Stimulated activated CD8-positive, alpha-beta memory T cell treated with anti-CD3 and anti-CD28 coated beads, Interleukin-4, amount 100 ng/mL, for 24 hours (primary cell): ENCODE data around the gene HAUS1.

Experiments used
- DNase-seq: peaks from one replicate; pipeline ENCODE4 v3.0.0-alpha.2; 2020; ENCODE audit warnings: low read depth

The HAUS1 gene, protein sequence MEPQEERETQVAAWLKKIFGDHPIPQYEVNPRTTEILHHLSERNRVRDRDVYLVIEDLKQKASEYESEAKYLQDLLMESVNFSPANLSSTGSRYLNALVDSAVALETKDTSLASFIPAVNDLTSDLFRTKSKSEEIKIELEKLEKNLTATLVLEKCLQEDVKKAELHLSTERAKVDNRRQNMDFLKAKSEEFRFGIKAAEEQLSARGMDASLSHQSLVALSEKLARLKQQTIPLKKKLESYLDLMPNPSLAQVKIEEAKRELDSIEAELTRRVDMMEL

DNA sequence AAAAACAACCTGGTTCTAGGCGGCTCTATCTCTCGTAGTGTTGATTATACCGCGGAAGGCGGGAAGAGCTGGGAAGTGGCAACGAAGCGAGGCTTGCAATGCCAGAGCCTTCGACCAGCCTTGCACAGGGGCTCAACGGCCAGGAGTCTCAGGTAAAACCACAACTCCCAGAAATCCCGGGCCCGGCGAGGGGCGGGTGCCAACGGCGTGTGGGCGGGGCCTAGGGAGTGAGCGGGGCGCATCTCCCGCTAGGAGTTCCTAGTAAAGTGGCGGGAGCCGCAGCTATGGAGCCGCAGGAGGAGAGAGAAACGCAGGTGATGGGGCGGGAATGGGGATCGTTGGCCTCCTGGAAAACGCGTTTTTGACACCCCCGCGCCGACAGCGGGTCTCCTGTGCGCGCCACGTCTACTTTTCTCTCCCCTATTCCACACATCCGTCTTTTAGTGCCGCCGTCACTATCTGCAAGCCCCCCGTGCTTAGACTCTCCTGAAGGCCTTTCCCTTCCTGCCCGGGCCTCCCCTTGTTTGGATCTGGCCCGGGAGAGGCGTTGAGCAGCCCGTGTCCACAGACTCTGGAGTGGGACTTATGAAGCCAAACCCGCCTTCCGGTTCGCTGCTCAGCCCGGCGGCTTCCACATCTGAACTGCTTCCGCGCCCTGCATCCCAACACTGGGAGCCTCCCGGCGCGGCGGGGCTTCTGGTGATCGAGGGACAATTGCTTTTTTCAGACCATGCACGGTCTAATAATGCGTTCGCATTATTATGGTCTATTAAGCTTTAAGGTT lies at the start of gene HAUS1:
TSS of gene HAUS1 (plus strand) at position 258 of the 784 bp plus-strand sequence. CDS start at position 285, 27 bp downstream.
- DNase-seq, result peak; percentile 78

- DNase-seq, result no peak
These were observed 49.0 kb upstream of the HAUS1 start for GRCh38 chr18:46054956-46055837.

DNA sequence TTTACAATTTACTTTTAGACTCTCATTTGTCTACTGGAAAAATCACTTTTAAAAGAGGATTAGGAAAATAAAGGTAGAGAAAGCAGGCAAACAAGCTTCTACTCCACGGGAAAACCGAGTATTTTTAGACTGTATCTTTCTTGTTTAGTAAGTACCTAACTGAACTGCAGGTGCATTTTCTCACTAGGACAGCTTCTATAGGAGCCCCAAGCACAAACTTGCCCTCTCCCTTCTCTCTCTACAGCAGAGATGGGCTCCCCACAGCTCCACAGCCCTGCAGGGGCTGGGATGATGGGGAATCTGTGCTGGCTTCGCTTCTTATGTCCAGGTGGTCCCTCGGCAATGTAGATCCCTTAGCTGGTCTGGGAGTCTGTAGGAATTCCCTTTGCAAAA lies 48.4 kb upstream of the HAUS1 start:
- DNase-seq, result no peak

GRCh38 chr18:46060359-46060841 lies 43.8 kb upstream of the HAUS1 start:
- DNase-seq, result no peak

GRCh38 chr18:46061387-46061786 lies 42.8 kb upstream of the HAUS1 start:
- DNase-seq, result no peak

GRCh38 chr18:46061796-46062195 lies 42.4 kb upstream of the HAUS1 start:
- DNase-seq, result no peak

GRCh38 chr18:46062781-46063180 lies 41.4 kb upstream of the HAUS1 start:
- DNase-seq, result no peak

DNA sequence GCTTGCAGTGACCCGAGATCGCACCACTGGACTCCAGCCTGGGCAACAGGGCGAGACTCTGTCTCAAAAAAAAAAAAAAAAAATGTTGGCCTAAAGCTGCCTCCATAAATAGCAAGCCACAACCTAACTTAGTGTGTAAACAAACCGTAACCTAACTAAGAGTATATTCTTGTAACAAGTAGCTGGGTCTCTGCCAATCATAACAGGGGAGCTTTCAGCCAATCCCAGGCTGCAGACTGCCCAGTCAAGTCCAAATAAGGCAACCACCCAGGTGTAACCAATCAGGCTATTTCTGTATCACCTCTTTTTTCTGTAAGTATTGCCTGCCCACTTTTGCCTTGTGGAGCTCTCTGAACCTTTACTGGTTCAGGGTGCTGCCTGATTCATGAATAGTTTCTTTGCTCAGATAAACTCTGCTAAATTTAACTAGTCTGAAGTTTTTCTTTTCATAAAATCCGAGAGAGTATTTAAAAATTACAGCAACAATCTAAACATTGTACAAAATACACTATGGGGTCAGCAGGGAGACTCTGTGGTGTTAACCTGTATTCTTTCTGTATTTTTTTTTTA lies 36.7 kb upstream of the HAUS1 start:
- no peak for DNase-seq

- no peak for DNase-seq
These were observed 35.4 kb upstream of the HAUS1 start for GRCh38 chr18:46068763-46069162.

GRCh38 chr18:46069524-46069923 lies 34.7 kb upstream of the HAUS1 start:
- DNase-seq, result no peak

- no peak for DNase-seq
These were observed 34.0 kb upstream of the HAUS1 start for GRCh38 chr18:46070232-46070631.

DNA sequence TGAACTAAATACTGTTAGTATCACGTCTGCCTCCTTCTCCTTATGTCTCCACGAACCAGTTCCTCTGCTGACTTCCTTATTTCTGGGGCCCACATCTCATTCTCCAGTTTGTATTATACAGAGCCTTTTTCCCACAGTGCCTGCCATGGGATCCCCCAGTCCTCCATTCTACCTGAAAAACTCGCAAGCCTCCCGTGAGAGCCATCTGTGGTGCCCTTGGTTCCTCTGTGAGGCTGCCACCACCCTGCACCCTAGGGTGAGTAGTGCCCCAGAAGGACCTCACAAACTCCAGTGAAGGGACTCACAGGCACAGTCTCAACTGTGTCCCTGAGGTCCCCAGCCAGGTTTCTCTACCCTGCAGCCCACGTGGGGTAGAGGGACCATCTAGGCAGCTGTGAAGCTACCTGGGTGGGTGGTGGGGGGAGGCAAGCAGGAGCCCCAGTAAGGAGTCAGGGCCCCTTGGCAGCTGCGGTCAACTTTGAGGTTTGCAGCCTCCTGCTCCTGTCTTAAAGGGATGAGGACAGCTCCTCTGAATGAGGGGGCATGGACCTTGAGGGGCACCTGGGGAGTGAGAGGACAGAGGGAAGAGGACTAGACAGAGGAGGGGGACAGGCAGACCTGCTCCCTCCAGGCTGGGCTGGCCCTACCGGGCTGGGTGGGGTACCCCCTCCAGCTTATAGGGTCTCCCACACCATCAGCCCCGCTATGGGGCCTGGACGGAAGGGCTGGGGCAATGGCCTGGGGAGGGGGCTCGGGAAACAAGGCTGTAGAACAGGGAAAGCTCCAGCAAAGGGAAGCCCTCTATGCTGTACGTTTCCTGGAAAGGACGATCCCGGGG lies 33.2 kb upstream of the HAUS1 start:
- DNase-seq, result no peak

DNA sequence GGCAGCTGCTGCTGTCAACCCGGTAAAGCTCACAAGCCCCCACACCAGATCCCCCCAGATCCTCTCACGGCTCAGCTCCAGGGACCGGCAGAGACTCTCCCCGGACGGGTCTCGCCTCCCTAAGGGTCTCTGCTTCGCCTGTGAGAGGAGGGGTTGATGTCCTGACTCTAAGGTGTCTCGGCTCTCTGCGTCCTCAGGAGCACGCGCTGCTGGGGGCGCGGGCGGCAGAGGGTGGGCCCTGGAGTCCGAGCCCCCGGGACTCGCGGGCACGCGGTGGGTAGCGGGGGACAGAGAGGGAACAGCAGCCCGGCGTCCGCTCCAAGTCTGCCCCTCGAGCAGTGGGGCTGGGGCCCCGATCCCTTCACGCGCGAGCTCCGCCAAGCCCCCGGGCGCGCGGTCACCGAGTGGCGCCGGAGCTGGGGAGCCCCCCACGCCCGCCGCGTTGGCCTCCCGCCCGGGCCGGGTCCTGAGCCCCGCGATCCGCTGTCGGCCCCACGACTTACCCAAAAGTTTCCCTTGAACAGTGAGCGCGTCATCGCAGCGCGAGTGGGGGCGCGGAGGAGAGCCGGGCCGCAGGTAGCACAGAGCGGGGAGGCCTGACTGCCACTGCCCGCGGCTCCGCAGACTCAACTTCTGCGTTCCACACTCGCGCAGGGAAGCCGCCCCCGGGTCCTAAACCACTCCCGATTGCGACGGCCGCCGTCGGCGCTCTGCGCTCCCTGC lies 32.4 kb upstream of the HAUS1 start, which contains the start of gene PSTPIP2:
TSS of gene PSTPIP2 (minus strand) at position 608 of the 723 bp plus-strand sequence. CDS start at position 536, 72 bp downstream.
- DNase-seq, result peak; percentile 44

GRCh38 chr18:46072376-46072867 lies 31.8 kb upstream of the HAUS1 start:
- DNase-seq, result no peak

GRCh38 chr18:46072959-46073358 lies 31.2 kb upstream of the HAUS1 start:
- no peak for DNase-seq

GRCh38 chr18:46073474-46074331 lies 30.5 kb upstream of the HAUS1 start:
- no peak for DNase-seq

- DNase-seq, result no peak
These were observed 24.8 kb upstream of the HAUS1 start for GRCh38 chr18:46079336-46079735.

GRCh38 chr18:46080156-46080555 lies 24.0 kb upstream of the HAUS1 start:
- DNase-seq, result no peak

- DNase-seq, result no peak
These were observed 19.8 kb upstream of the HAUS1 start for GRCh38 chr18:46084431-46084830.
